Frontal cortex (tissue), 4 donors: Measurements from ENCODE around the gene C2CD3. TPM values are rescaled to one million over a fixed set of nuclear protein-coding genes. Genes with fewer than 3 reads are reported as not detected.
"Not testable (repeated sequence)": the region's sequence is repeated elsewhere in the genome, so short reads cannot be mapped to it uniquely, and the experiment has no call there.

Experiments used
- DNase-seq, 2 donors: peaks; one replicate each; pipeline ENCODE4 v3.0.0; 2012; ENCODE audit warnings: low spot score in 2 of 2
- FAIRE-seq: peaks from 2 replicates; lab custom pipeline; 2012; peaks lifted over from hg19 to GRCh38; lab: Jason Lieb, UNC
- total RNA-seq: library from RNA; depleted of rRNA; stranded (reverse); fragments of >200 nt; gene quantifications from one replicate; pipeline ENCODE4 v1.2.3, GENCODE V29; 2014
- donor health status: control.
- donor health status: control.
- donor health status: control.

C2CD3 gene
- total RNA-seq, 1 donor from 2014 or later, result 11.8 TPM

GRCh38 chr11:74132833-74133232 lies 38.0 kb downstream of the C2CD3 start:
- no peak for FAIRE-seq
- DNase-seq, result no peak

DNA sequence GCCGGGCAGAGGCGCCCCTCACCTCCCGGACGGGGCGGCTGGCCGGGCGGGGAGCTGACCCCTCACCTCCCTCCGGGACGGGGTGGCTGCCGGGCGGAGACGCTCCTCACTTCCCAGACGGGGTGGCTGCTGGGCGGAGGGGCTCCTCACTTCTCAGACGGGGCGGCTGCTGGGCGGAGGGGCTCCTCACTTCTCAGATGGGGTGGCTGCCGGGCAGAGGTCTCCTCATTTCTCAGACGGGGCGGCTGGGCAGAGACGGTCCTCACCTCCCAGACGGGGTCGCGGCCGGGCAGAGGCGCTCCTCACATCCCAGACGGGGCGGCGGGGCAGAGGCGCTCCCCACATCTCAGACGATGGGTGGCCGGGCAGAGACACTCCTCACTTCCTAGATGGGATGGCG lies 41.7 kb downstream of the C2CD3 start:
- not testable (repeated sequence) for DNase-seq, FAIRE-seq

DNA sequence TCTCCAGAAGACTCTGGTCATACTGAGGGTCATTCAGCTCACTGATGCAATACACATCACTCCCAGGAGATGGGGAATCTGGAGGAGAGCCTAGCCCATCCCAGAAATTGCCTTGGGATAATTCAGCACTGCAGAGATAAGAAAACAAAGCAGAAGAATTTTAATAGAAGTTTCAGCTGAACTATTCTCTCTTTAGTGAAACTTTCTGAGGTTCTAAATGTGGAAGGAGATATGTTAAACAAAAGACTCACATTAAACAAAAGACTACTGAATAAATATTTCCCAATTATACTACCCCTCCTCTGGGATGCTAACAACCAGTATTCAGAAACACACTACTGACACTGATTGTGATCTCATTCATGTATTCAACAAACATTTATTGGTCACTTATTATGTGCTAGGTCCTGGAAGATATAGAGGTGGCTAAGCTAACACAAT lies 47.8 kb downstream of the C2CD3 start:
- DNase-seq (no peak), FAIRE-seq (no peak)

DNA sequence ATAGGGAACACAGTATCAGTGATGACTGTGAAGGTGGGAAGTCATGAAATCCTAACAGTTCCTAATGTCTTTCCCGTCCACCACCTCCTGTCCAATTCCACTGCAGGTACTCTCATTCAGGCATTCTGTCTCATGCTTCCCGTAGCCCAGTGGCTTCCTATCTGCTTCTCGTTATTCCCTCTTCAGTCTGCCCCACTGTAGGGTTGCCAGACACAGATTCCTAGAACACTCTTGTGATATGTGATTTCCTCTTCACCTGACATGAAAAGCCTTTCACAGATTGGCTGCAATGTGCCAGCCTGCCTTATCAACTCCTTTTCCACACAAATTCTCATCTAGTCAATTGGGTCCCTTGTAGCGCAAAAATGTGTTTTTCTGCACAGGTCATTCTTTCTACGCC lies 49.0 kb downstream of the C2CD3 start:
- FAIRE-seq (no peak), DNase-seq (no peak)

DNA sequence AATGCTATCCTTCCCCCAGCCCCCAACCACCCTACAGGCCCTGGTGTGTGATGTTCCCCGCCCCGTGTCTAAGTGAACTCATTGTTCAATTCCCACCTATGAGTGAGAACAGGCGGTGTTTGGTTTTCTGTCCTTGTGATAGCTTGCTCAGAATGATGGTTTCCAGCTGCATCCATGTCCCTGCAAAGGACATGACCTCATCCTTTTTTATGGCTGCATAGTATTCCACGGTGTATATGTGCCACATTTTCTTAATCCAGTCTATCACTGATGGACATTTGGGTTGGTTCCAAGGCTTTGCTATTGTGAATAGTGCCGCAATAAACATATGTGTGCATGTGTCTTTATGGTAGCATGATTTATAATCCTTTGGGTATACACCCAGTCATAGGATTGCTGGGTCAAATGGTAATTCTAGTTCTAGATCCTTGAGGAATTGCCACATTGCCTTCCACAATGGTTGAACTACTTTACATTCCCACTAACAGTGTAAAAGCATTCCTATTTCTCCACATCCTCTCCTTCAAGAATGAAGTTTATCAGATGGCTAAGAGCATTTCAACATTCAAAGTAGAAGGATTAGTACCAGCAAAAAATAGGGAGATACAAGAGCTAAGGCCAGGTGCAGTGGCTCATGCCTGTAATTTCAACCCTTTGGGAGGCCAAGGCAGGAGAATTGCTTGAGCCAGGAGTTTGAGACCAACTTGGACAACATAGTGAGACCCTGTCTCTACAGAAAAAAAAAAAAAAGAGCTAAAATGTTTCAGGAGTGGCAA lies 50.4 kb downstream of the C2CD3 start:
- FAIRE-seq, result not testable (repeated sequence)

GRCh38 chr11:74116719-74117118 lies 54.1 kb downstream of the C2CD3 start:
- peak; percentile 100 for FAIRE-seq

More for the DNA sequence above, 50.4 kb downstream of the C2CD3 start:
- not testable (repeated sequence) for DNase-seq

DNA sequence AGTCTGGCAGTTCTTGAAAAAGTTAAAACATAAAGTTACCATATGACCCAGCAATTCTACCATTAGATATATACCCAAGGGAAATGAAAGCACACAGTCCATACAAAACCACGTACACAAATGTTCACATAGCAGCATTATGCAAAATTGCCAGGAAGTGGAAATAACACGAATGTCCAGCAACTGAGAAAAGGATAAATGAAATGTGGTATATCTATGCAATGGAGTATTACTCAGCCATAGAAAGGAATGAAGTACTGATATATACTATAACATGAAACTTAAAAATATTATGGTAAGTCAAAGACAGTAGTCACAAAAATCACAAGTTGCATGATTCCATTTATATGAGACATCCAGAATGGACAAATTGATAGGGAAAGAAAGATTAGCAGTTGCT lies 57.9 kb downstream of the C2CD3 start:
- DNase-seq, result no peak
- no peak for FAIRE-seq

More at GRCh38 chr11:74116719-74117118, 54.1 kb downstream of the C2CD3 start:
- DNase-seq, result no peak

DNA sequence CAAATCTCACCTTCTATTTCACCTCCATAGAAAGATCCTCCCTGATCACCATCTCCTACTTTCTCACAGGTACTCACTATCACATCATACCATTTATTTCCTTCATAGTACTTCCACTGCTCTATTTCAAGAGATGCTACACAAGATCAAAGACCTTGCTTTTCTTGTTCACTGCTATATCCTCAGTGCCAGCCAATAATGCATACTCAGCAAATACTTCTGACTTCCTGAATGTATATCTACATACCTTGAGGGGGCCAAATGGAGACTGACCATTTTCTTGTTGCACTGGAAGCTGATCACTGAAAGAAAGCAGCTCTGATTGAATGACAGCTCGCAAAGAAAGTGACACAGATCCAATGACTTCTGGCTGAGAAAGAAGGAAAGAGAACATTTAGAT lies 64.7 kb downstream of the C2CD3 start:
- DNase-seq (no peak), FAIRE-seq (no peak)

GRCh38 chr11:74102321-74102720 lies 68.5 kb downstream of the C2CD3 start:
- no peak for FAIRE-seq
- no peak for DNase-seq

- no peak for DNase-seq
- FAIRE-seq, result no peak
Measured at GRCh38 chr11:74100735-74101134, 70.1 kb downstream of the C2CD3 start.

DNA sequence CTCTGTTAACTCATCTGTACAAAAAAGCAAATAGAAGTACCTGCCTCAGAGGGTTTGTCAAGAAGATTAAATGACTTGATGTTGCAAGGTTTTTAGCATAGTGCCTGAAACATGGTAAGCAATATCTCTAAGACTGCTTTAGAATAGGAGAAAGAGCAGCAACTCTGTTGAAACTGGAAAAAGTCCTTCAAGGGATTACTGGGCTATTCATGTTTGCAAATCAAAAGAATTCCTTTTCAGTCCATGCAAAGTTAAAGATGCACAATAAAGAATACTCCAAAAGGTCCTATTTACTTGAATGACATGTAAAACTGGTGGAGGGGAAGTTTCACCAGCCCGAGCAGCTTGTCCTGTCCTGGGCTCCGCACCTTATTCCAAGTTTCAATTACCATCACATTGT lies 70.6 kb downstream of the C2CD3 start:
- no peak for FAIRE-seq

DNA sequence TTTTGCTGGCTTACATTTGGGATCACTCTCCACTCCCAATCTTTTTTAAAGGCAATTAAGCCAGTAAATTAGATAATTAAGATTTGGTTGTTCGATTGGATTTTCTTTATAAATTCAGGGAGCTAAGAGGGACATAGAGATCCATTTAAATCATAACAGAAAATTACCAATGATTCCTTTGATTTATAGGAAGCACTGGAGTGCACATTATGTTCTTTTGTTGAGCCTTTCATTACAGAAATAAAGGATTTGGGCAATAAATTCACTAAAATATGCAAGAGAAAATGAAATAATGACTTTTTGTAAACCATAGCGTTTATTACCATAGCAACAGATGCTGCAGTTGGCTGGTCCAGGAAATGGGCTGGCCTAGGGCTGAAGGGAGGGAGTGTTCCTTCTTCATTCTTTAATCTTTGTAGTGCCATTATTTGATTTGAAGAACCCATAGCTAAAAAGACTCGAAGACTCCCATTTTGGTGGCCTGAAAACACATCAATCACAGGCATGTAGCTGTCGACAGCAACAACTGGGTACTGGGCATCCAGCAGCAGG lies 73.0 kb downstream of the C2CD3 start:
- no peak for DNase-seq
- FAIRE-seq, result no peak

More for the DNA sequence above, 70.6 kb downstream of the C2CD3 start:
- no peak for DNase-seq

GRCh38 chr11:74094393-74094792 lies 76.4 kb downstream of the C2CD3 start:
- no peak for DNase-seq
- FAIRE-seq, result no peak

DNA sequence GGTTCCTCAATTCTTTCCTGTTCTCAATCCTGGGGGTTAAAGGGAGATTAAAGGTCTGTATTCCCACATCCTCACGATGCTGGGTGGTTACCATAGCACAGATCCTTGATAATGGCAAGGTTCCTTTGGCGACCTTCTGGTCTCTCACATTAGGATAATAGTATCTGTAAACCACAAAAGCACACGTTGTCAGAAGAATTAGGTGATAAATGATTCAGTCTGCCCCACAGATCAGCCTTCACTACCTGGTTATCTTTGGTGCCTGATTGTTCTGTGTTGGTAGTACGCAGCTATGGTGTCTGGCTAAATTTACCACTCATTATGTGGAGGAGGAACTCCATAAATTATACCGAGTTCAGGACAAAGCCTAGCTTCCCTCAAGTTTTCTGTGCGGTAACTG lies 78.4 kb downstream of the C2CD3 start:
- DNase-seq (no peak), FAIRE-seq (no peak)

DNA sequence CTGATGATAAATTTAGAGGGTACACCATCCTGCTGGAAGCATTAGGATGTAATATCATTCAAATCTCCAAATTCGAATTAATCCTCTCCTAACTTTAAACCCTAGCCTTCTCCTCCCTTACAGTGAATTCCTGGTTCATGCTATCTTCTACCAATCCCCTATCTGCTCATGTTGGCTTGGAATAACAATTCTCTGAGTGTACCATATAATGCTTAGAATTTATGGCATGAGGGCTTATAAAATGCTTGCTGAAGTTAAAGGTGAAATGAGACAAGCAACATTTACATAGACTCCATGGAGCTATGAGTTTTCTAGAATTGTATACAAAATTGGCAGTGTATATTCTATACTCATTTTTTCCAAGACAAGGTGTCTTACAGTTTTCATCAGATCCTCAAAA lies 79.3 kb downstream of the C2CD3 start:
- no peak for FAIRE-seq
- no peak for DNase-seq

DNA sequence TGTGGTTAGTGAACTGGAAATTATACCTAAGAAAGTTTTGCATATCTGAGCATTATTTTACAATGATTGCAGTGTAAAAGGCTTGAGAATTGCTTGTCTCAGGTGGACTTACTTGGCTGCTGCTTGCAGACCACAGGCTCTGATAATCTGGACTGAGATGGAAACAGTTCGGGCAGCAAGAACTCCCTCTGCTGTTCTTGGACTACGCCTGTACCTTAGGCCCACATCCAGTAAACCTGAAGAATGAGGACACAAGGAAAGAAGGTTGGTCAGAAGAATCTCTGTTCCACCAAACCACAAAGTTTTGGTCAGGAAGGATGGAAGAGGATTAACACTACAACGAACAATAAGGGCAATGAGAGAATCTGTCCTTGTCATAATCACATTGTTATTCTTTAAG lies 80.1 kb downstream of the C2CD3 start:
- DNase-seq (no peak), FAIRE-seq (no peak)

- DNase-seq (no peak), FAIRE-seq (no peak)
Measured at GRCh38 chr11:74086242-74086884, 84.4 kb downstream of the C2CD3 start.

DNA sequence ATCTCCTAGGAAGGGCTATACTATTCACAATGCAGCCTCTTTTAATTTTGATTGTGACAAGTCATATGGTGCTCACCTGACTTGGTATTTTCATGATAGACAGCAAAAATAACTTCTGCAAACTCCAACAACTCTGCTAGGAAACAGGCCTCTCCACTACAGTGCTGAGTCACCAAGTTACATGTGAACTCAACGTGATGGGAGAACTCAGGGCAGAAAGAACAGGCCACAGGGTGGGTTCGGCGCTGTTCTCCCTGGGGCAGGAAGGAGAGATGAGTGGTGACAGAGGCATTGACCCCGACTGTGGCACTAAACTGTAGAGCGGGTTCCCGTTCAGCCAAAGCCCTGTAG lies 85.3 kb downstream of the C2CD3 start:
- FAIRE-seq (no peak), DNase-seq (no peak)

DNA sequence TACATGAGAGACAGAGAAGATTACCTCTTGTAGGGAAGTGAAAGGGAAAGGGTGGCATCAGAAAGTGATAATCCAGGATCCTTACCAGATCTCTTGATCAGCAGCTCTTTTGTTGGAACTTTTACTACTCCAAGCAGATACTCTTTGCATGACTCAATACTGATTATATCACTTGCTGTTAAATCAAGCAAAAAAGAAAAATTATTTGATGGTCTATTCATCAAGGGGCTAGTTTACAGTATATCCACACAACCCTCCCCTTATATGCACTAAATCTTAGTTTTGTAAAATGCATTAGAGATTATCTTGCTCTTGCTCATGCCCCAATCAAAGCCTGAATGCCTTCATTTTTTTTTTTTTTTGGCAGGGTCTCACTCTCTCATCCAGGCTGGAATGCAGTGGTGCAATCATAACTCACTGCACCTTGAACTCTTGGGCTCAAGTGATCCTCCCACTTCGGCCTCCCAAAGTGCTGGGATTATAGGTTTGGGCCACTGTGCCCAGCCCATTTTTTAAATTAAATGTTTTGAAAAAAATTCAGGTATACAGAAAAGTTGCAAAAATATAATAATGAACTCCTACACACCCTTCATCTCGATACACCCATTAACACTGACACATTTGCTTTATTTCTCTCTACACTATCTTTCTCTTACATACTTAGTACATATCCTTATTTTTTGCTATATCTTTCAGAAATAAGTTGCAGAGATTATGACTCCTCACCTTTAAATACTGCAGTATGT lies 85.8 kb downstream of the C2CD3 start:
- DNase-seq (no peak), FAIRE-seq (no peak)

DNA sequence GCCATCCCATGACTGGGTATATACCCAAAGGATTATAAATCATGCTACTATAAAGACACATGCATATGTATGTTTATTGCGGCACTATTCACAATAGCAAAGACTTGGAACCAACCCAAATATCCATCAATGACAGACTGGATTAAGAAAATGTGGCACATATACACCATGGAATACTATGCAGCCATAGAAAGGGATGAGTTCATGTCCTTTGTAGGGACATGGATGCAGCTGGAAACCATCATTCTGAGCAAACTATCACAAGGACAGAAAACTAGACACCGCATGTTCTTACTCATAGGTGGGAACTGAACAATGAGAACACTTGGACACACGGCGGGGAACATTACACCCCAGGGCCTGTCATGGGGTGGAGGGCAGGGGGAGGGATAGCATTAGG lies 86.9 kb downstream of the C2CD3 start:
- FAIRE-seq, DNase-seq: not testable (repeated sequence)

DNA sequence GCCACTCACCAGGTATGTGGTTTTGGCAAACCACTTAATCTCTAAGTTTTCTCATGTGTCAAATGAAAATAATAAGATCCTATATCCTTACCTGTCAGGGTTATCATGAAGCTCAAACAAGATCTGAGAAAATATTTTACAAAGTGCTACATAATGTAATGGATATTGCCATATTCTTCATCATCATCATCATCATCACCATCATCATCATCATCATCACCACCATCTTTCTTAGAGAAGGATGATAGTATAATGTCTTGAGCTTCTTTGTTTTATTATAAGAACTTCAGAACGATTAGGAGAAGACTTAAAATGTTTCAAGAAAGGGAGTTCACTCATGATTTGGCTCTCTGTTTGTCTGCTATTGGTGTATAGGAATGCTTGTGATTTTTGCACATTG lies 89.4 kb downstream of the C2CD3 start:
- FAIRE-seq, result no peak
- DNase-seq, result no peak
